Fibroblast of lung (primary cell): Measurements from ENCODE around the gene NBEA. TPM values are rescaled to one million over a fixed set of nuclear protein-coding genes. Genes with fewer than 3 reads are reported as not detected.

Experiments used
- DNase-seq, 2 donors: peaks; one replicate each; pipeline versions ENCODE4 v3.0.0 to v3.0.0-alpha.2; 2010; ENCODE audit warnings: low read depth in 2 of 2
- H2AFZ ChIP-seq: 2 replicates; pipeline ENCODE4 v1.5.1; 2012; ENCODE audit warnings: low read length, control low read depth, inconsistent platforms
- H3K27ac ChIP-seq: 2 replicates; pipeline ENCODE4 v1.5.1; 2011; ENCODE audit warnings: low read length, control low read depth; ENCODE audit not compliant: insufficient read depth
- H3K27me3 ChIP-seq: 2 replicates; pipeline ENCODE4 v1.5.1; 2011; ENCODE audit warnings: mild to moderate bottlenecking, low read length; ENCODE audit not compliant: control insufficient read depth, insufficient read depth
- H3K36me3 ChIP-seq: 2 replicates; pipeline ENCODE4 v1.5.1; 2011; ENCODE audit warnings: low read length; ENCODE audit not compliant: control insufficient read depth, insufficient read depth
- H3K4me1 ChIP-seq: 2 replicates; pipeline ENCODE4 v1.5.1; 2011; ENCODE audit warnings: low read length; ENCODE audit not compliant: control insufficient read depth, insufficient read depth; ENCODE audit errors: extremely low read depth
- H3K4me2 ChIP-seq: 2 replicates; pipeline ENCODE4 v1.5.1; 2011; ENCODE audit warnings: low read length, control low read depth; ENCODE audit not compliant: insufficient read depth; ENCODE audit errors: extremely low read depth
- H3K4me3 ChIP-seq, 4 experiments: fragments of 200-600 bp in 1 of 4; sonication (generic) in 1 of 4; replicated peaks in 1 of 4; 2 replicates each; pipeline ENCODE4 v1.5.1; 2011 to 2016; ENCODE audit warnings: low read length in 4 of 4, low read depth in 3 of 4, mild to moderate bottlenecking in 3 of 4, control low read depth in 2 of 4, inconsistent platforms in 1 of 4, mixed read lengths in 1 of 4; ENCODE audit not compliant: insufficient read depth in 1 of 4; ENCODE audit errors: control extremely low read depth in 1 of 4
- H3K79me2 ChIP-seq: 2 replicates; pipeline ENCODE4 v1.5.1; 2012; ENCODE audit warnings: mild to moderate bottlenecking, low read length, inconsistent platforms; ENCODE audit not compliant: control insufficient read depth, insufficient read depth
- H3K9ac ChIP-seq: 2 replicates; pipeline ENCODE4 v1.5.1; 2011; ENCODE audit warnings: mild to moderate bottlenecking, low read length, control low read depth; ENCODE audit not compliant: insufficient read depth
- H3K9me3 ChIP-seq: 2 replicates; pipeline ENCODE4 v1.5.1; 2012; ENCODE audit warnings: low read depth, low read length; ENCODE audit not compliant: control insufficient read depth, insufficient read depth
- H4K20me1 ChIP-seq: 2 replicates; pipeline ENCODE4 v1.5.1; 2011; ENCODE audit warnings: low read length; ENCODE audit not compliant: control insufficient read depth, insufficient read depth; ENCODE audit errors: extremely low read depth
- EZH2 ChIP-seq: IDR thresholded peaks from 2 replicates; pipeline ENCODE4 v1.5.1; 2012; ENCODE audit warnings: low read length, control low read depth, mild to moderate bottlenecking; ENCODE audit errors: missing control alignments
- polyA plus RNA-seq, 2 donors: library from polyadenylated mRNA; depleted of rRNA in 1 of 2; stranded (reverse) in 1 of 2; unstranded in 1 of 2; fragments of >200 nt; gene quantifications; 2 replicates each; pipeline ENCODE4 v1.2.1, GENCODE V29; 2011 to 2012; ENCODE audit warnings: missing spikeins in 1 of 2
- total RNA-seq: library from RNA; depleted of rRNA; stranded (reverse); fragments of >200 nt; gene quantifications from 2 replicates; pipeline ENCODE4 v1.2.1, GENCODE V29; 2014
- TF ChIP-seq, protein P1 (sequence below), 2 donors: IDR thresholded peaks in 1 of 2; conservative IDR thresholded peaks in 1 of 2; 1 replicate in 1 of 2; 2 replicates in 1 of 2; pipeline ENCODE4 v1.5.1; 2011 to 2012; ENCODE audit warnings: low read length in 2 of 2, control low read depth in 1 of 2, inconsistent platforms in 1 of 2, low read depth in 1 of 2, mild to moderate bottlenecking in 1 of 2

The NBEA gene
- total and polyA plus RNA-seq, 2 donors (not counting 1 experiment from before 2014, with no cell fraction given) = 3.6 to 7.8 TPM

DNA sequence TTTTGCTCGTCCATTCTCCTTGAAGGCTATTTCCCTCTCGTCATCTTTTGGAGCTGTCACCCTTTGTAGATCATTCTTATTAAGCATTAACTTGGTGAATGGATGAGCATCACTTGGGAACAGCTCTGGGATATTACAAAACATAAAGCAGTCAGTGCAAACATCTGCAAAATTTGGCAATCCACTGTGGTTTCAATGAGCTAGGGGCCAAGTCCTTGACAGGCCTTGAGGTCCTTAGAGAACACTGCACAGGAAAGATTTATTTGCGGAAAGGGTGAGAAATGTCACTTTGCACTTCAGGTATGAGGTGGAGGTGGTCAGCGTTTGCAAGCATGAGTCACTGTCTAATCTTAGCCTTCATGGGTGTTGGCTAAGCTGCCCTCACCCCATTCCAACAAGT is 774.1 kb downstream of the NBEA start:
- Histone ChIP-seq H3K27me3 (no peaks in the 10 kb centered on the region), H3K9me3 (no peaks in the 10 kb centered on the region), H3K27ac (no peak overlapping the region), H3K79me2 (no peaks in the 10 kb centered on the region), H3K36me3 (no peaks in the 10 kb centered on the region), H3K4me2 (no peak overlapping the region), H3K4me3 (no peak overlapping the region), H3K9ac (no peak overlapping the region), H2AFZ (no peak overlapping the region), H4K20me1 (no peaks in the 10 kb centered on the region), H3K4me1 (peaks cover 18% of the 10 kb centered on the region)
- TF ChIP-seq, protein P1, sequence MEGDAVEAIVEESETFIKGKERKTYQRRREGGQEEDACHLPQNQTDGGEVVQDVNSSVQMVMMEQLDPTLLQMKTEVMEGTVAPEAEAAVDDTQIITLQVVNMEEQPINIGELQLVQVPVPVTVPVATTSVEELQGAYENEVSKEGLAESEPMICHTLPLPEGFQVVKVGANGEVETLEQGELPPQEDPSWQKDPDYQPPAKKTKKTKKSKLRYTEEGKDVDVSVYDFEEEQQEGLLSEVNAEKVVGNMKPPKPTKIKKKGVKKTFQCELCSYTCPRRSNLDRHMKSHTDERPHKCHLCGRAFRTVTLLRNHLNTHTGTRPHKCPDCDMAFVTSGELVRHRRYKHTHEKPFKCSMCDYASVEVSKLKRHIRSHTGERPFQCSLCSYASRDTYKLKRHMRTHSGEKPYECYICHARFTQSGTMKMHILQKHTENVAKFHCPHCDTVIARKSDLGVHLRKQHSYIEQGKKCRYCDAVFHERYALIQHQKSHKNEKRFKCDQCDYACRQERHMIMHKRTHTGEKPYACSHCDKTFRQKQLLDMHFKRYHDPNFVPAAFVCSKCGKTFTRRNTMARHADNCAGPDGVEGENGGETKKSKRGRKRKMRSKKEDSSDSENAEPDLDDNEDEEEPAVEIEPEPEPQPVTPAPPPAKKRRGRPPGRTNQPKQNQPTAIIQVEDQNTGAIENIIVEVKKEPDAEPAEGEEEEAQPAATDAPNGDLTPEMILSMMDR (conservative IDR thresholded peaks at IDR 0.05 in 1 of 2, IDR thresholded peaks at IDR 0.05 in 1 of 2; ENCODE audit: low read depth in 1 of 2, low read length in 2 of 2) = no peak
- TF ChIP-seq EZH2 = no peak
- DNase-seq = peak; percentile 55 to 68

DNA sequence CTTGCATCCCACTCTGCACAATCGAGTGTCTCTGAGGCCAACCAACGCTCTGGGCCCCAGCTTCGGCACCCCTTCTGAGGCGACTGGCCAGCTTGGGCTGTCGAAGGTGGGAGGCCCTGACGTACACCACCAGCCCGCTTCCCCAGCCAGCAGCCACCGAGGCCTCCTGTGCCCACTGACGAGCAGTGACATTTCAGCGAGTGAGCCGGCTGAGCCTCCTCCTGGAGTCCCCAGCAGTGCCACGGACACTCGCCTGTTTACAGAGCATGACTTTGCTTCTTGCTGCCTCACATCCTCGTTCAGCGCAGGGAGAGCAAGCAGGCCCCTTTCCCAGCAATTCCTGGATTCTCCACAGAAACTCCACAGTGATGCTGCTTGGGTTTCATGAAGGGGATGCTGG is 774.7 kb downstream of the NBEA start:
- no peaks in the 10 kb centered on the region for H3K27me3 ChIP-seq
- TF ChIP-seq EZH2 = no peak
- TF ChIP-seq, protein P1 (conservative IDR thresholded peaks at IDR 0.05 in 1 of 2, IDR thresholded peaks at IDR 0.05 in 1 of 2; ENCODE audit: low read depth in 1 of 2, low read length in 2 of 2) = no peak
- H3K4me2 ChIP-seq = no peak overlapping the region
- no peak overlapping the region for H3K9ac ChIP-seq
- H3K4me1 ChIP-seq = peaks cover 18% of the 10 kb centered on the region
- no peaks in the 10 kb centered on the region for H3K79me2 ChIP-seq
- no peak for DNase-seq
- no peak overlapping the region for H3K27ac ChIP-seq
- no peak overlapping the region for H3K4me3 ChIP-seq
- H2AFZ ChIP-seq = no peak overlapping the region
- no peaks in the 10 kb centered on the region for H4K20me1 ChIP-seq
- H3K36me3 ChIP-seq = no peaks in the 10 kb centered on the region
- H3K9me3 ChIP-seq = no peaks in the 10 kb centered on the region

- TF ChIP-seq EZH2 = no peak
- TF ChIP-seq, protein P1 (conservative IDR thresholded peaks at IDR 0.05 in 1 of 2, IDR thresholded peaks at IDR 0.05 in 1 of 2; ENCODE audit: low read depth in 1 of 2, low read length in 2 of 2) = no peak
- Histone ChIP-seq H3K4me3 (no peak overlapping the region), H3K4me2 (no peak overlapping the region), H3K27ac (no peak overlapping the region), H3K27me3 (no peaks in the 10 kb centered on the region), H4K20me1 (no peaks in the 10 kb centered on the region), H3K4me1 (peaks cover 15% of the 10 kb centered on the region), H3K9ac (no peak overlapping the region), H3K79me2 (no peaks in the 10 kb centered on the region), H2AFZ (no peak overlapping the region), H3K9me3 (no peaks in the 10 kb centered on the region), H3K36me3 (no peaks in the 10 kb centered on the region)
- no peak for DNase-seq
These were observed 776.0 kb downstream of the NBEA start for GRCh38 chr13:35718084-35718483.
